Right atrium auricular region (tissue), 2 donors: ENCODE data around the gene USP47. TPM values are rescaled to one million over a fixed set of nuclear protein-coding genes. Genes with fewer than 3 reads are reported as not detected.

Source experiments
- DNase-seq: peaks from one replicate; pipeline ENCODE4 v3.0.0-alpha.2; 2019; ENCODE audit warnings: low spot score
- H3K27ac ChIP-seq, 2 donors: fragments of 200-600 bp; sonication (generic); 1 replicate in 1 of 2; 2 replicates in 1 of 2; pipeline ENCODE4 v1.5.1; 2016 to 2019
- H3K27me3 ChIP-seq, 2 donors: fragments of 200-600 bp; sonication (generic); one replicate each; pipeline versions ENCODE4 v1.5.1 to v1.6.0; 2017 to 2019
- H3K36me3 ChIP-seq: fragments of 200-600 bp; sonication (generic); one replicate; pipeline ENCODE4 v1.5.1; 2016
- H3K4me1 ChIP-seq, 2 donors: fragments of 200-600 bp; sonication (generic); one replicate each; pipeline versions ENCODE4 v1.5.1 to v1.6.0; 2017 to 2019
- H3K4me3 ChIP-seq, 2 donors: fragments of 200-600 bp; sonication (generic); 1 replicate in 1 of 2; 2 replicates in 1 of 2; pipeline ENCODE4 v1.5.1; 2017 to 2019; ENCODE audit warnings: mild to moderate bottlenecking in 1 of 2, moderate library complexity in 1 of 2
- H3K9me3 ChIP-seq, 2 donors: fragments of 200-600 bp; sonication (generic); one replicate each; pipeline ENCODE4 v1.5.1; 2019
- CTCF ChIP-seq, 2 donors: fragments of 200-600 bp; sonication (generic); IDR thresholded peaks; one replicate each; pipeline ENCODE4 v1.5.1; 2019; ENCODE audit warnings: antibody characterized with exemption in 2 of 2
- total RNA-seq, 2 donors: library from RNA; depleted of rRNA; stranded (reverse); fragments of >200 nt; gene quantifications; one replicate each; pipeline ENCODE4 v1.1.0, GENCODE V29; 2016

Gene USP47
- total RNA-seq, 2 donors from 2014 or later, result 58.7 to 61.3 TPM

- peaks cover 55% of the 10 kb centered on the region for H3K36me3 ChIP-seq
- H3K4me3 ChIP-seq, result no peak overlapping the region
- no peak for DNase-seq
- peak overlapping the region in 1 of 2 donors; percentile 15 for H3K27ac ChIP-seq
- peak; percentile 41 to 77 for TF ChIP-seq CTCF (IDR thresholded peaks at IDR 0.05)
- H3K9me3 ChIP-seq, result no peaks in the 10 kb centered on the region
- H3K4me1 ChIP-seq, result no peaks in the 10 kb centered on the region
- no peaks in the 10 kb centered on the region for H3K27me3 ChIP-seq
Measured at GRCh38 chr11:11931461-11932055, 89.8 kb downstream of the USP47 start.

GRCh38 chr11:11935536-11935935 is 93.8 kb downstream of the USP47 start:
- Histone ChIP-seq H3K4me1 (no peaks in the 10 kb centered on the region), H3K36me3 (peaks cover 73% of the 10 kb centered on the region), H3K4me3 (no peak overlapping the region), H3K9me3 (no peaks in the 10 kb centered on the region), H3K27ac (no peak overlapping the region), H3K27me3 (no peaks in the 10 kb centered on the region)
- no peak for TF ChIP-seq CTCF (IDR thresholded peaks at IDR 0.05)
- no peak for DNase-seq

GRCh38 chr11:11937433-11937832 is 95.7 kb downstream of the USP47 start:
- H3K27ac ChIP-seq, result no peak overlapping the region
- H3K36me3 ChIP-seq, result peaks cover 87% of the 10 kb centered on the region
- no peak for DNase-seq
- H3K4me1 ChIP-seq, result no peaks in the 10 kb centered on the region
- no peak for TF ChIP-seq CTCF (IDR thresholded peaks at IDR 0.05)
- no peaks in the 10 kb centered on the region for H3K27me3 ChIP-seq
- no peak overlapping the region for H3K4me3 ChIP-seq
- no peaks in the 10 kb centered on the region for H3K9me3 ChIP-seq

GRCh38 chr11:11937957-11938356 is 96.2 kb downstream of the USP47 start:
- H3K4me1 ChIP-seq, result no peaks in the 10 kb centered on the region
- H3K27me3 ChIP-seq, result no peaks in the 10 kb centered on the region
- H3K9me3 ChIP-seq, result no peaks in the 10 kb centered on the region
- no peak for DNase-seq
- no peak overlapping the region for H3K27ac ChIP-seq
- H3K36me3 ChIP-seq, result peaks cover 88% of the 10 kb centered on the region
- TF ChIP-seq CTCF (IDR thresholded peaks at IDR 0.05), result no peak
- H3K4me3 ChIP-seq, result no peak overlapping the region

GRCh38 chr11:11940551-11940950 is 98.8 kb downstream of the USP47 start:
- no peak for DNase-seq
- Histone ChIP-seq H3K9me3 (no peaks in the 10 kb centered on the region), H3K36me3 (peaks cover 63% of the 10 kb centered on the region), H3K27me3 (no peaks in the 10 kb centered on the region), H3K27ac (no peak overlapping the region), H3K4me1 (no peaks in the 10 kb centered on the region), H3K4me3 (no peak overlapping the region)
- no peak for TF ChIP-seq CTCF (IDR thresholded peaks at IDR 0.05)

GRCh38 chr11:11942668-11943067 is 100.9 kb downstream of the USP47 start:
- peak overlapping the region in 1 of 2 donors; percentile 26 for H3K27ac ChIP-seq
- peaks cover 46% of the 10 kb centered on the region for H3K36me3 ChIP-seq
- H3K4me1 ChIP-seq, result peaks cover 0 to 6% of the 10 kb centered on the region in 2 donors
- no peak overlapping the region for H3K4me3 ChIP-seq
- TF ChIP-seq CTCF (IDR thresholded peaks at IDR 0.05), result no peak
- H3K27me3 ChIP-seq, result no peaks in the 10 kb centered on the region
- H3K9me3 ChIP-seq, result no peaks in the 10 kb centered on the region
- no peak for DNase-seq
